Endothelial cell of umbilical vein (primary cell): Measurements from ENCODE around the gene ANK2.

ENCODE experiments used
- EZH2 ChIP-seq: IDR thresholded peaks from 2 replicates; pipeline ENCODE4 v1.6.1; 2012; ENCODE audit warnings: borderline replicate concordance, low read depth, mild to moderate bottlenecking, moderate library complexity, low read length, inconsistent platforms; ENCODE audit not compliant: severe bottlenecking
- POLR2A ChIP-seq: IDR thresholded peaks from 2 replicates; pipeline ENCODE4 v1.6.1; 2012; ENCODE audit warnings: low read depth, mild to moderate bottlenecking, control low read depth, low read length
- POLR2AphosphoS5 ChIP-seq: IDR thresholded peaks from 2 replicates; pipeline ENCODE4 v1.6.1; 2012; ENCODE audit warnings: low read depth, mild to moderate bottlenecking, control low read depth, low read length, moderate library complexity; ENCODE audit not compliant: insufficient read depth
- TF ChIP-seq, protein P1 (sequence below), 2 donors: IDR thresholded peaks; 1 replicate in 1 of 2; 2 replicates in 1 of 2; pipeline ENCODE4 v1.5.1; 2011; ENCODE audit warnings: low read length in 2 of 2, mild to moderate bottlenecking in 2 of 2, moderate library complexity in 2 of 2, control low read depth in 1 of 2, inconsistent platforms in 1 of 2, low read depth in 1 of 2; ENCODE audit not compliant: insufficient read depth in 1 of 2; ENCODE audit errors: extremely low read depth in 1 of 2

DNA sequence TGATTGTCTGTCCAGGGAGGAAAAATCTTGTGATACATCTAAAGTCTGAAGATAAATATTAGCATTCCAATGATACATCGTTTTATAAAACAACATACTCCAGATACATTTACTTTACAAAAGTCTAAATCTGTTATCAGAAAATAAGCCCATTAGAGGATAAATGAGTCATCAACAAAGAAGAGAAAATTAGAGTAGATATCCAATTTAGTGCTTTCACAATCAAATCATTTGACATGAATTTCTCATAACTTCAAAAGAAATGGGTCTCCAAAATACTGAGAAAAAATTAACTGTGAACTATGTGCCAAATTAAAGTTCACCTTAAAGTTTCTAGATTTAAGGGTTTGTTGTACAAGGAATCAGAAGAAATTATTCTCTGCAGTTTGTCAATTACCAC lies 213.8 kb downstream of the ANK2 start:
- TF ChIP-seq POLR2A: no peak
- TF ChIP-seq EZH2: no peak
- TF ChIP-seq, protein P1, sequence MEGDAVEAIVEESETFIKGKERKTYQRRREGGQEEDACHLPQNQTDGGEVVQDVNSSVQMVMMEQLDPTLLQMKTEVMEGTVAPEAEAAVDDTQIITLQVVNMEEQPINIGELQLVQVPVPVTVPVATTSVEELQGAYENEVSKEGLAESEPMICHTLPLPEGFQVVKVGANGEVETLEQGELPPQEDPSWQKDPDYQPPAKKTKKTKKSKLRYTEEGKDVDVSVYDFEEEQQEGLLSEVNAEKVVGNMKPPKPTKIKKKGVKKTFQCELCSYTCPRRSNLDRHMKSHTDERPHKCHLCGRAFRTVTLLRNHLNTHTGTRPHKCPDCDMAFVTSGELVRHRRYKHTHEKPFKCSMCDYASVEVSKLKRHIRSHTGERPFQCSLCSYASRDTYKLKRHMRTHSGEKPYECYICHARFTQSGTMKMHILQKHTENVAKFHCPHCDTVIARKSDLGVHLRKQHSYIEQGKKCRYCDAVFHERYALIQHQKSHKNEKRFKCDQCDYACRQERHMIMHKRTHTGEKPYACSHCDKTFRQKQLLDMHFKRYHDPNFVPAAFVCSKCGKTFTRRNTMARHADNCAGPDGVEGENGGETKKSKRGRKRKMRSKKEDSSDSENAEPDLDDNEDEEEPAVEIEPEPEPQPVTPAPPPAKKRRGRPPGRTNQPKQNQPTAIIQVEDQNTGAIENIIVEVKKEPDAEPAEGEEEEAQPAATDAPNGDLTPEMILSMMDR (IDR thresholded peaks at IDR 0.05; ENCODE audit: extremely low read depth in 1 of 2, insufficient read depth in 1 of 2, low read depth in 1 of 2, low read length in 2 of 2): no peak
- TF ChIP-seq POLR2AphosphoS5: no peak
